RWPE1 (cell line): Measurements from ENCODE around the gene FOXRED2.

Experiments used
- CTCF ChIA-PET: fragments of 350-600 bp; sonication (Branson Sonifier 250); formaldehyde crosslinking; extraction: SDS; loops from one replicate; lab custom pipeline; 2021; lab: Yijun Ruan, JAX
- POLR2A ChIA-PET: fragments of 400-600 bp; formaldehyde crosslinking; extraction: SDS; loops from one replicate; lab custom pipeline; 2020; ENCODE audit warnings: antibody characterized with exemption; ENCODE audit not compliant: low non-redundant PET; lab: Yijun Ruan, JAX
- DNase-seq: peaks from one replicate; pipeline ENCODE4 v3.0.0; 2012; ENCODE audit warnings: low spot score
- H3K27ac ChIP-seq: fragments of 450-650 bp; 2 replicates; pipeline ENCODE4 v1.5.1; 2017
- TF ChIP-seq, protein P1 (sequence below): fragments of 450-650 bp; conservative IDR thresholded peaks from 2 replicates; pipeline ENCODE4 v1.5.1; 2017; ENCODE audit warnings: low read depth, mild to moderate bottlenecking

The FOXRED2 gene

GRCh38 chr22:36505998-36506635, 723 bp downstream of the FOXRED2 start:
- ChIA-PET CTCF (no interaction called here), POLR2A (interaction anchor here (0.6 kb wide), 1 partner anchor 22 kb away, joined by 8 read pairs; no protein-coding TSS in a partner anchor)
- TF ChIP-seq, protein P1, sequence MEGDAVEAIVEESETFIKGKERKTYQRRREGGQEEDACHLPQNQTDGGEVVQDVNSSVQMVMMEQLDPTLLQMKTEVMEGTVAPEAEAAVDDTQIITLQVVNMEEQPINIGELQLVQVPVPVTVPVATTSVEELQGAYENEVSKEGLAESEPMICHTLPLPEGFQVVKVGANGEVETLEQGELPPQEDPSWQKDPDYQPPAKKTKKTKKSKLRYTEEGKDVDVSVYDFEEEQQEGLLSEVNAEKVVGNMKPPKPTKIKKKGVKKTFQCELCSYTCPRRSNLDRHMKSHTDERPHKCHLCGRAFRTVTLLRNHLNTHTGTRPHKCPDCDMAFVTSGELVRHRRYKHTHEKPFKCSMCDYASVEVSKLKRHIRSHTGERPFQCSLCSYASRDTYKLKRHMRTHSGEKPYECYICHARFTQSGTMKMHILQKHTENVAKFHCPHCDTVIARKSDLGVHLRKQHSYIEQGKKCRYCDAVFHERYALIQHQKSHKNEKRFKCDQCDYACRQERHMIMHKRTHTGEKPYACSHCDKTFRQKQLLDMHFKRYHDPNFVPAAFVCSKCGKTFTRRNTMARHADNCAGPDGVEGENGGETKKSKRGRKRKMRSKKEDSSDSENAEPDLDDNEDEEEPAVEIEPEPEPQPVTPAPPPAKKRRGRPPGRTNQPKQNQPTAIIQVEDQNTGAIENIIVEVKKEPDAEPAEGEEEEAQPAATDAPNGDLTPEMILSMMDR, result no peak
- peak overlapping the region; percentile 82 for H3K27ac ChIP-seq
- no peak for DNase-seq

DNA sequence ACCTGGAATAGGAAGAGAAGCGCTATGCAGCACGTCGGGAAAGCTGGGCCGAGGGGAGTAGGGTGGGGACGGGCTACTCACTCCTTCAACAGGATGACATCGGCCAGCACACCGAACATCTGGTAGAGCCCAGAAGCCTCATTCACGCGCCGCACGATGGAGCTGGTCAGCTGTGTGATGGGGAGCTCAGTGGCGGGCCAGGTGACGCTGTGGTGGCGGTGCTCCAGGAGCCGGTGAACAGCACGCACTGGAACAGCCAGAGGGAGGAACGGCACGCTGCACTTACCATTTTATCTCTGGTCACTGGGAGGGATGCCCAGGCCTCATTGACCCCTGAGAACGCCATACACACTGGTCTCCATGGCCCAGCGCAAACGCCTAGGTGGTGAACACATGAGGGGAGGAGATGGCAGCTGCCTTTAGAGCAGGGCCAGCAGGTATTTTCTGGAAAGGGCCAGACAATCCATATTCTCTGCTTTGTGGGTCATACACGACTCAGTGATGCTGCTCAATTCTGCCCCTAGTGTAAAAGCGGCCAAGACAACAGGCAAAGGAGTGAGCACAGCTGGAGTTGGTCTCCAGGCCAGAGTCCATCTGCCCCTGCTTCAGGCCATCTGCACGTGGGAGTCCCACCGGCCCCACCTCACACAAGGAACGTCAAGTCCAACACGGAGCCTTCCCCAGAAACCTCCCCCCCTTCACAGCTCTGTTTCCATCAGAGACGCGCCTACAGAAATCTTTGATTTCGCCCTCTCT, 8.8 kb downstream of the FOXRED2 start:
- CTCF ChIA-PET, result no interaction called here
- no peak for DNase-seq
- TF ChIP-seq, protein P1, result no peak

GRCh38 chr22:36493690-36494110, 13.1 kb downstream of the FOXRED2 start:
- POLR2A ChIA-PET, result no interaction called here
- no peak for DNase-seq
- TF ChIP-seq, protein P1, result no peak
- CTCF ChIA-PET, result no interaction called here
- no peak overlapping the region; the same call in 1 of the 2 replicates for H3K27ac ChIP-seq

More for the DNA sequence above, 8.8 kb downstream of the FOXRED2 start:
- no peak overlapping the region for H3K27ac ChIP-seq
- POLR2A ChIA-PET, result no interaction called here

DNA sequence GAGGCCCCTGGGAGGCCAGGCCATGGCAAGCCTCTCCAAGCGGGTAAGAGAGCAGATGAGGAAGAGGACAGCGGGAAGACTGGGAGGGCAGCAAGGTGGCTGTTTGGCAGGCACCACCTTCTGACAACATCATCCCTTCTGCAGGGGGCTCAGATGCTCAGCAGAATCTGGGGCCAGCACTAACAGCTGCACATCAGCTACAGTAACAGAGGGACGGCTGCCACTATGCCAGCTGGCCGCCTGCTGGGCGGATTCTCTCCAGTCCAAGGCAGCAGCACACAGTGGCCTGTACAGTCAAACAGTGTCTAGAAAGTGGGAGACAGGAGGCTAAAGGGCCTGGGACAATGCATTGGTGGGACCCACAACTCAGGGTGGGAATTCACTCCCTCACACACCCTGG, 14.7 kb downstream of the FOXRED2 start:
- DNase-seq, result no peak
- ChIA-PET CTCF (no interaction called here), POLR2A (no interaction called here)
- peak overlapping the region; percentile 22 for H3K27ac ChIP-seq
- TF ChIP-seq, protein P1, result no peak

GRCh38 chr22:36491155-36491554, 15.7 kb downstream of the FOXRED2 start:
- H3K27ac ChIP-seq, result peak overlapping the region; percentile 22
- ChIA-PET CTCF (interaction anchor here (0.6 kb wide), 1 partner anchor 129 kb away, joined by 3 read pairs; no protein-coding TSS in a partner anchor), POLR2A (no interaction called here)
- no peak for DNase-seq
- TF ChIP-seq, protein P1, result no peak

GRCh38 chr22:36486619-36487384, 20.0 kb downstream of the FOXRED2 start:
- ChIA-PET CTCF (no interaction called here), POLR2A (no interaction called here)
- no peak for DNase-seq
- no peak overlapping the region for H3K27ac ChIP-seq
- TF ChIP-seq, protein P1, result peak; percentile 52
